HG03103 (cell line): Measurements from ENCODE around the gene SETD7.

ENCODE experiments used
- ATAC-seq: cut with Tn5 transposase; IDR thresholded peaks from one replicate; pipeline ENCODE4 v1.9.1; 2021; ENCODE audit warnings: low read depth; ENCODE audit not compliant: unreplicated experiment

Gene SETD7

GRCh38 chr4:139515531-139515958, 40.5 kb downstream of the SETD7 start:
- ATAC-seq, result no peak

GRCh38 chr4:139514382-139515059, 41.5 kb downstream of the SETD7 start:
- no peak for ATAC-seq

GRCh38 chr4:139511320-139511719, 44.7 kb downstream of the SETD7 start:
- no peak for ATAC-seq

- ATAC-seq, result no peak
These were observed 46.1 kb downstream of the SETD7 start for GRCh38 chr4:139509727-139510410.

DNA sequence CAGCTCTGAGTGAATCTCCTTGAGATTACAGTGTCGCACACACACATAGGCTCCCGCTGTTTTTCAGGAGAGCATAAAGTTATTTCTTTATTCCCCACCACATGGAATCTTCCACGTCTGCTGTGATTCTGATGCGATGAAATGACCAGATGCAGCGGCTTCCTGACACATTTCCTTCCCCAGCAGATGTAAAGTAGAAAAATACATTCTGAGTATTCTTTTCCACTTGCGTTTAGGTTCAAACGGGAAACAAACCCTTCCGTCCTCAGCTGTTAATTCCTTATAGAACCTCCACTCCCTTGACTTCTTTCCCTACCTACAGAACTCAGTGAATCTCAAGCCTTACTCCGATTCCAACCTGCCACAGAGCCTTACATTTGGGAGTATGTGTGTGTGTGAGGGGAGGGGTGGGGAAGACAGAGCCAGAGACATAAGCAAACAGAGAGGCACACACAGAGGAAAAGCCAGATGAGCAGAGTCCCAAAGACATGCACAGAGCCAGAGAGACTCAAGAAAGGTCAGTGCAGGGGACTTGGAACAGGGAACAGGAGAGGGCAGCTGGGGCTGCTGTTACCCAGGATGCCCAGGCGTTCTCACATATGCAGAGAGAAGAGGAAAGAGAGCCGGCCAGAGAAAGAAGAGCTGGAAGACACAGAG, 47.3 kb downstream of the SETD7 start:
- no peak for ATAC-seq

DNA sequence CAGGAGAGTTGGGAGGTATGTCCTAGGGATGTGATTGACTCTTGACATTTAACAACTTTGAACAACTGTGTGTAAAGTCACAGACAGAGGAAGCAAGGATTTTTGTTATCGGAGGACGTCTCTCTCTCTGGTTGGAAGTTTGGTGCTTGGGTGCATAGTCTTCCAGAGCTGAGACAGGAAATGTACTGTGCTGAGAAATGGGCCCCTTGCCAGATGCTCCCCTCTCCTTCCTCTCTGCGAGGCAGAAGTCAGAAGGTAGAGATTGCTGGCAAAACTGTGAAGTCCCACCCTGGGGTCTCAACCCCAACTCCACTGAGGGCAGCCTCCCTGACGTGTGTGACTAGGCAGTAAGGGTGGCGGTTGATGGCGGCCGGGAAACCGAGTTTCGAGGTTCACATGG, 49.2 kb downstream of the SETD7 start:
- no peak for ATAC-seq

DNA sequence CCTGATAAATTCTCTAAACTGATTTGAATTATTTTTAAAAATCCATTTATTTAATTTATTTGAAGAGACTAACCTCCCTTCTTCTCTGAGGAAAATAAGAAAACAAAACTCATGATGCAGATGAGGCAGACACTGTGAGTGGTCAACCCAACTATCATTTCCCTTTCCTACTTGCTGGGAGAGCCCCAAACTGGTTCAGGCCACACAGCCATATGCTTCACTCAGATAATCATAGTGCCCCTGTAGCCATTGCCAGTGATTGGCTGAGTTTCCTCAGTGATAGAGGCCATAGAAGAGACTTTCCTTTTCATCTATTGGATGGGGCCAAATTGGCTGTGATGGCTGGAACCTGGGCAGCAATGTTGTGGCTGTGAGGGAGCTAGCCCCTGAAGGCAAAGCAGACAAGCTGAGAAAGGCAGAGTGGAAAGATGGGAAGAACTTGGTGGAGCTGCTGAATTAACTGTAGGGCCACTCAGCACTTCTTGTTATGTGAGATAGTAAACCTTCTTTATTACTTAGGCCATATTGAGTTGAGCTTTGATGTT, 52.3 kb downstream of the SETD7 start:
- ATAC-seq, result no peak

GRCh38 chr4:139501927-139502899, 53.8 kb downstream of the SETD7 start:
- no peak for ATAC-seq

DNA sequence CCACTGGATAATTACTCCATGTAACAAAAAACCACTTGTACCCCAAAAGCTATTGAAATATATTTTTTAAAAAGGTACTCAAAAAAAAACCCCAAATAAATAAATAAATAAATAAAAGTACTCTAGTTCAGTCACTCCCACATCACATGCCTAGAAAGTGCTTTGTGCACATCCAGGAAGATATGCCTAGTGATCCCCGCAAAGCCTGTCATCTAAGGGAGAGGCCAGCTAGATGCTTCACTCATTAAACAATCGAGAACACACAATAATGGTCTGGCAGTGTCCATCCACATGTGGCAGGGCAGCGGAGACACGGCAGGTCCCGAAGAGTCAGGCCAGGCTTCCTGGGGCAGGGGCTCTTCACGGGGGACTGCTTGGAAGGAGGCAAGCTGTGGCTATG, 54.5 kb downstream of the SETD7 start:
- no peak for ATAC-seq

DNA sequence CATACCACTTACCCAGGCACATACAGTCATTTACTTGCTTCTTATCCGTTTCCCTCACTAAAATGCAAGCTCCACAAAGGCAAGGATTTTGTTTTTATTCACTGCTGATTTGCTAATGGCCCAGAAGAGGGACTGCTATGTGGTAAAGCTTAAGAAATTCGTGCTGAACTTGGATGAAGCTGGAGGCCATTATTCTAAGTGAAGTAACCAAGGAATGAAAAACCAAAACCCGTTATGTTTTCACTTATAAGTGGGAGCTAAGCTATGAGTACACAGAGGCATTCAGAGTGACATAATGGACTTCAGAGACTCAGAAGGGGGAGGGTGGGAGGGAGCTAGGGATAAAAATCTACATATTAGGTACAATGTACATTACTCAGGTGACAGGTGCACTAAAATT, 54.9 kb downstream of the SETD7 start:
- no peak for ATAC-seq

DNA sequence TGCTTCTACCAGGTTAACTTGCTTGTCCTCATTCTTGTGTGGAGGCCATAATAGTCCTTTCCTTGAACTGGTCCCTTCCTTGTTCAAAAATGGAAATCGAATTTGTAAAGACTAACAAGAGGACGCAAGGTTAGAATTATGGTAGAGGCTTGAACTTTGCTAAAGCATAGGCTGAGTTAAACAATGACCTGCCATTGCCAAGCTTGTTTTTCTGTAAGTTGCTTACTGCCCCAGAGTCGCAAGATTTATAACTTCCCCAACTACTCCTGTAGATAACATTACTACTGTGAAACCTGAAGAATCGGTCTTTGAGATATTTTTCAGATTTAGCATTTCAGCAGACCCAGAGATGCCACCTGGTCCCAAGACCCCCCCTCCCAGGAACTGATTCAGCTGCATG, 56.8 kb downstream of the SETD7 start:
- no peak for ATAC-seq

- no peak for ATAC-seq
These were observed 62.8 kb downstream of the SETD7 start for GRCh38 chr4:139493176-139493575.

- no peak for ATAC-seq
These were observed 63.6 kb downstream of the SETD7 start for GRCh38 chr4:139492429-139492828.

DNA sequence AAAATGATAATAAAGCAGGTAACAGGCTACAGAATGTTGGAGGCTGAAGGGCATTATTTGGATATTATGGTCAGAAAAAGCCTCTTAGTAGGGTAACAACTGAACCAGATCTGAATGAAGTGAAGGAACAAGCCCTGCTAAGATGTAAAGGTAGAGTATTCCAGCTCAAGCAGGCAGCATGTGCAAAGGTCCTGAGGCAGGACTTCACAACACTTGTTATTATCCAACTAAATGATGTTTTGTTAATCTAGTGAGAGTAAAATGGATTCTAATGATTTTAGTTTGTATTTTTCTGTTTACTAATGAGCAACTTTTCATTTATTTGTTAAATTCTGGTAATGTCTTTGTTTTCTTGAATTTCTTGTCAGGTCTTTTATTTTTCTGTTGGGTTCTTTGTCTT, 66.4 kb downstream of the SETD7 start:
- no peak for ATAC-seq

- no peak for ATAC-seq
These were observed 67.6 kb downstream of the SETD7 start for GRCh38 chr4:139488442-139488841.

DNA sequence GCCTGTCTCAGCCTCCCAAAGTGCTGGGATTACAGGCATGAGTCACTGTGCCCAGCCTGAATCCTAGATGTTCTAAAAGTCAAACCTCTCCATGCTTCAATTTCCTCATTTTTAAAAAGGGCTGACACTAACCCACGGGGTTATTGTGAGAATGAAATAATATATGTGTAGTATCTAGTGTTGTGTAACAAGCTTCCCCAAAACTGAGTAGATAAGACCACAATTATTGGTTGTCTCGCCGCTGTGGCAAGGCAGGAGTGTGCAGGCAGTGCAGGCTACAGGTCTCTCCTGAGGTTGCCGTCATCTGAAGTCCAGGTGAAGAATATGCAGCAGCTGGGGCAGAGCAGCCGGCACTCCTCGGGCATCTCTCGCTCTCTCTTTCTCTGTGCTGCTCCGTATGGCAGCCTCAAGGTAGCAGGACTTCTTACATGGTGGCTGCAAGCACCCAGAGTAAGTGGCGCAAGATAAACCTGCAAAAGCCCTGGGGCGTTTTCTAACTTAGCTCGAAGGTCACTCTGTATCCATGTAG, 71.2 kb downstream of the SETD7 start:
- ATAC-seq, result no peak

GRCh38 chr4:139483000-139483399, 73.0 kb downstream of the SETD7 start:
- ATAC-seq, result no peak

GRCh38 chr4:139481465-139481864, 74.6 kb downstream of the SETD7 start:
- ATAC-seq, result no peak

DNA sequence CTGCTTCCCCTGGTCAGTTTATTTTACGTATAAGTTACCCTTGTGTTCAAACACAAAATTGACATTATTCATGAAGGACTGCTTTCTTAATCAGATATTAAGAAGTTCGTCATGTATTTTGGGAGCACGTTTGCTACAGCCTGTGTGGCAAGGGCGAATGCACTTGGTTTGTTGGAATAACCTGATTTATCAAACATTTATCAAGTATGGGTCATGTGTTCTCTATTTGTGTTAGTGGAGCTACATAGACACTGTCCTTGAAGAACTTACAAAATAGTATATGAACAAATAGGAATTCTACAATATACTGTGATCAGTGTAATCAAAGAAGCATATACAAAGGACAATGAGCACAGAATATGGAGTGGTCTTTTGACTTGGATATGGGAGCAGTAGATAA, 79.7 kb downstream of the SETD7 start:
- ATAC-seq, result no peak

DNA sequence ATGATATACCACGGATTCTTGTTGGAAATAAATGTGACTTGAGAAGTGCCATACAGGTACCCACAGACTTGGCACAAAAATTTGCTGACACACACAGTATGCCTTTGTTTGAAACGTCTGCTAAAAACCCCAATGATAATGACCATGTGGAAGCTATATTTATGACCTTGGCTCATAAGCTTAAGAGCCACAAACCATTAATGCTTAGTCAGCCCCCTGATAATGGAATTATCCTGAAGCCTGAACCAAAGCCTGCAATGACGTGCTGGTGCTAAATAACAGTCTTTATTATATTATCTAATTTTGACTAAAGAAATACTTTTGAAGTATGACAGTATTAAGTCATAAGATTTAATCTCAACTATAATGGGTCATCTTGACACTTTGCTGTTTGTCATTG, 83.2 kb downstream of the SETD7 start:
- no peak for ATAC-seq
